ENCODE measurements around the gene OLA1.

- TF ChIP-seq POLR2AphosphoS5 (IDR thresholded peaks at IDR 0.05; ENCODE audit: low read depth, low read length) = no peak
- TF ChIP-seq TAF1 (IDR thresholded peaks at IDR 0.05; ENCODE audit: borderline replicate concordance, insufficient read depth, low read length) = no peak
- no peak for TF ChIP-seq REST (IDR thresholded peaks at IDR 0.05; ENCODE audit: insufficient read depth in 1 of 2, low read depth in 2 of 2, low read length in 2 of 2)
Measured at GRCh38 chr2:174219321-174219720, 29.0 kb downstream of the OLA1 start.

Data from PFSK-1 (cell line).